Spinal cord (tissue), 10 donors: ENCODE measurements around the gene VSIR. TPM values are rescaled to one million over a fixed set of nuclear protein-coding genes. Genes with fewer than 3 reads are reported as not detected.

Experiments used
- DNase-seq, 6 donors: peaks; one replicate each; pipeline versions ENCODE4 v3.0.0 to v3.0.0-alpha.2; 2013 to 2015; ENCODE audit warnings: low spot score in 6 of 6, low read depth in 4 of 6
- H3K27ac ChIP-seq: one replicate; pipeline ENCODE4 v1.5.1; 2013; ENCODE audit warnings: low read depth, low read length, control low read depth
- H3K27me3 ChIP-seq: one replicate; pipeline ENCODE4 v1.6.1; 2013; ENCODE audit warnings: low read length; ENCODE audit not compliant: control insufficient read depth, insufficient read depth
- H3K36me3 ChIP-seq: one replicate; pipeline ENCODE4 v1.6.1; 2013; ENCODE audit warnings: low read length; ENCODE audit not compliant: control insufficient read depth, insufficient read depth
- H3K4me1 ChIP-seq: one replicate; pipeline ENCODE4 v1.6.1; 2013; ENCODE audit warnings: low read length; ENCODE audit not compliant: control insufficient read depth, insufficient read depth
- H3K4me3 ChIP-seq: one replicate; pipeline ENCODE4 v1.5.1; 2013; ENCODE audit warnings: low read depth, low read length, control low read depth
- H3K9me3 ChIP-seq: one replicate; pipeline ENCODE4 v1.6.1; 2013; ENCODE audit warnings: low read length; ENCODE audit not compliant: control insufficient read depth, insufficient read depth
- WGBS: methylation state at CpG from one replicate; pipeline ENCODE4 v1.1.5; 2013; ENCODE audit warnings: missing lambda C conversion rate; ENCODE audit not compliant: insufficient coverage; 5-methylcytosine and 5-hydroxymethylcytosine counted together
- polyA plus RNA-seq, 2 donors: library from polyadenylated mRNA; unstranded; fragments of 120-200 nt; gene quantifications; one replicate each; pipeline ENCODE4 v1.2.1, GENCODE V29; 2013; ENCODE audit not compliant: insufficient read length in 2 of 2
- total RNA-seq, 2 donors: library from RNA; depleted of rRNA in 1 of 2; stranded (reverse); fragments of 120-200 nt in 1 of 2; fragments of >200 nt in 1 of 2; gene quantifications; one replicate each; pipeline versions ENCODE4 v1.2.3 to v1.2.4, GENCODE V29; 2013 to 2014
- donor health status: healthy.

VSIR gene
- total and polyA plus RNA-seq, 4 donors, result 21.0 to 39.0 (median 33.3) TPM

GRCh38 chr10:71783917-71784678 is 10.8 kb upstream of the VSIR start:
- Histone ChIP-seq H3K27me3 (no peaks in the 10 kb centered on the region), H3K9me3 (no peaks in the 10 kb centered on the region), H3K36me3 (peaks cover 10% of the 10 kb centered on the region), H3K27ac (no peak overlapping the region), H3K4me1 (peaks cover 3% of the 10 kb centered on the region), H3K4me3 (no peak overlapping the region)
- DNase-seq, result no peak
- 86% methylated on average over 15 of the region's 17 CpGs for WGBS

- Histone ChIP-seq H3K27ac (no peak overlapping the region), H3K36me3 (peaks cover 8% of the 10 kb centered on the region), H3K4me3 (no peak overlapping the region), H3K9me3 (no peaks in the 10 kb centered on the region), H3K27me3 (no peaks in the 10 kb centered on the region), H3K4me1 (peaks cover 3% of the 10 kb centered on the region)
- 53% methylated on average over 7 of the region's 7 CpGs for WGBS
- no peak for DNase-seq
Measured at GRCh38 chr10:71782917-71783490, 9.7 kb upstream of the VSIR start.

GRCh38 chr10:71782221-71782916 is 9.0 kb upstream of the VSIR start:
- Histone ChIP-seq H3K9me3 (no peaks in the 10 kb centered on the region), H3K36me3 (peaks cover 8% of the 10 kb centered on the region), H3K27me3 (no peaks in the 10 kb centered on the region), H3K4me1 (peaks cover 3% of the 10 kb centered on the region), H3K4me3 (no peak overlapping the region), H3K27ac (no peak overlapping the region)
- 81% methylated on average over 6 of the region's 6 CpGs for WGBS
- no peak for DNase-seq

- no peak for DNase-seq
- Histone ChIP-seq H3K36me3 (peaks cover 8% of the 10 kb centered on the region), H3K4me3 (no peak overlapping the region), H3K27me3 (no peaks in the 10 kb centered on the region), H3K9me3 (no peaks in the 10 kb centered on the region), H3K27ac (no peak overlapping the region), H3K4me1 (peaks cover 3% of the 10 kb centered on the region)
- 89% methylated on average over 8 of the region's 9 CpGs for WGBS
Measured at GRCh38 chr10:71780719-71781118, 7.4 kb upstream of the VSIR start.

- no peaks in the 10 kb centered on the region for H3K9me3 ChIP-seq
- peaks cover 8% of the 10 kb centered on the region for H3K36me3 ChIP-seq
- H3K27me3 ChIP-seq, result no peaks in the 10 kb centered on the region
- no peak overlapping the region for H3K4me3 ChIP-seq
- no peak for DNase-seq
- no peak overlapping the region for H3K27ac ChIP-seq
- H3K4me1 ChIP-seq, result peaks cover 7% of the 10 kb centered on the region
- 95% methylated on average over 7 of the region's 7 CpGs for WGBS
Measured at GRCh38 chr10:71780156-71780555, 6.8 kb upstream of the VSIR start.

GRCh38 chr10:71779641-71780040 is 6.3 kb upstream of the VSIR start:
- 90% methylated on average over 4 of the region's 6 CpGs for WGBS
- no peak for DNase-seq
- H3K27ac ChIP-seq, result no peak overlapping the region
- H3K27me3 ChIP-seq, result peaks cover 2% of the 10 kb centered on the region
- peaks cover 4% of the 10 kb centered on the region for H3K36me3 ChIP-seq
- H3K4me3 ChIP-seq, result no peak overlapping the region
- no peaks in the 10 kb centered on the region for H3K9me3 ChIP-seq
- H3K4me1 ChIP-seq, result peaks cover 13% of the 10 kb centered on the region

GRCh38 chr10:71778071-71778825 is 4.9 kb upstream of the VSIR start:
- WGBS, result 89% methylated on average over 5 of the region's 11 CpGs
- peaks cover 2% of the 10 kb centered on the region for H3K27me3 ChIP-seq
- H3K9me3 ChIP-seq, result no peaks in the 10 kb centered on the region
- H3K4me1 ChIP-seq, result peaks cover 23% of the 10 kb centered on the region
- no peaks in the 10 kb centered on the region for H3K36me3 ChIP-seq
- DNase-seq, result no peak
- H3K4me3 ChIP-seq, result no peak overlapping the region
- no peak overlapping the region for H3K27ac ChIP-seq

GRCh38 chr10:71777213-71777985 is 4.1 kb upstream of the VSIR start:
- Histone ChIP-seq H3K27ac (no peak overlapping the region), H3K4me1 (peaks cover 31% of the 10 kb centered on the region), H3K36me3 (no peaks in the 10 kb centered on the region), H3K9me3 (no peaks in the 10 kb centered on the region), H3K4me3 (no peak overlapping the region), H3K27me3 (peaks cover 2% of the 10 kb centered on the region)
- 98% methylated on average over 16 of the region's 17 CpGs for WGBS
- DNase-seq, result no peak

GRCh38 chr10:71776481-71776925 is 3.2 kb upstream of the VSIR start:
- no peak overlapping the region for H3K27ac ChIP-seq
- H3K27me3 ChIP-seq, result peaks cover 2% of the 10 kb centered on the region
- H3K36me3 ChIP-seq, result no peaks in the 10 kb centered on the region
- no CpG with 5 or more reads among the region's 2 CpGs for WGBS
- no peaks in the 10 kb centered on the region for H3K9me3 ChIP-seq
- DNase-seq, result no peak
- peaks cover 37% of the 10 kb centered on the region for H3K4me1 ChIP-seq
- H3K4me3 ChIP-seq, result no peak overlapping the region
